ENCODE data around the gene CXXC5. TPM values are rescaled to one million over a fixed set of nuclear protein-coding genes. Genes with fewer than 3 reads are reported as not detected.

Gene CXXC5
- total and polyA plus RNA-seq, 9 of the 15 experiments (the other 6 are each of a cell fraction or from before 2014, with no cell fraction given), result 1.9 to 123 (median 45.8) TPM

GRCh38 chr5:139635606-139636206 lies 12.4 kb upstream of the CXXC5 start (continued):
- TF ChIP-seq DEAF1 (CRISPR knock-in tag; IDR thresholded peaks at IDR 0.05), result peak; percentile 80
- no peak for TF ChIP-seq GMEB1 (CRISPR knock-in tag; IDR thresholded peaks at IDR 0.05)
- peak; percentile 50 for TF ChIP-seq TAF9B (IDR thresholded peaks at IDR 0.05; ENCODE audit: partially characterized antibody)
- TF ChIP-seq FOXJ2 (tag; IDR thresholded peaks at IDR 0.05), result no peak
- no peak for TF ChIP-seq ZZZ3 (IDR thresholded peaks at IDR 0.05)
- TF ChIP-seq NBN (IDR thresholded peaks at IDR 0.05; ENCODE audit: low read depth), result peak; percentile 52; the same call in 1 of the 2 replicates
- TF ChIP-seq DNMT1 (IDR thresholded peaks at IDR 0.05), result no peak
- no peak for TF ChIP-seq RUNX1 (IDR thresholded peaks at IDR 0.05; ENCODE audit: low read depth)
- TF ChIP-seq SMC3 (conservative IDR thresholded peaks at IDR 0.05; ENCODE audit: insufficient read depth, low read depth, low read length), result peak; percentile 73
- TF ChIP-seq SMARCB1 (IDR thresholded peaks at IDR 0.05; ENCODE audit: insufficient read length, low read depth), result no peak
- peak; percentile 58; the same call in 1 of the 2 replicates for TF ChIP-seq MTA3 (IDR thresholded peaks at IDR 0.05; ENCODE audit: borderline replicate concordance)
- no peak for TF ChIP-seq POLR3G (IDR thresholded peaks at IDR 0.05; ENCODE audit: extremely low read depth, insufficient read length, insufficient replicate concordance)
- TF ChIP-seq YY1 (IDR thresholded peaks at IDR 0.05; ENCODE audit: borderline replicate concordance in 1 of 3, control insufficient read depth in 1 of 3, extremely low read depth in 1 of 3, insufficient read depth in 3 of 3, insufficient read length in 1 of 3, insufficient replicate concordance in 2 of 3, low read depth in 1 of 3, low read length in 2 of 3), result peak in 1 of 3 experiments; percentile 30
- TF ChIP-seq RBBP5 (IDR thresholded peaks at IDR 0.05; ENCODE audit: borderline replicate concordance, insufficient read depth, low read length, poor library complexity, severe bottlenecking), result no peak
- TF ChIP-seq VEZF1 (CRISPR knock-in tag; IDR thresholded peaks at IDR 0.05), result peak; percentile 60
- no peak for TF ChIP-seq ZNF778 (CRISPR knock-in tag; IDR thresholded peaks at IDR 0.05)
- TF ChIP-seq MAZ (CRISPR knock-in tag; conservative IDR thresholded peaks at IDR 0.05 in 1 of 2, IDR thresholded peaks at IDR 0.05 in 1 of 2), result peak; percentile 37 to 92; a peak in 2 of 4 replicates
- no peak for TF ChIP-seq ASH1L (IDR thresholded peaks at IDR 0.05; ENCODE audit: borderline replicate concordance, low read depth, partially characterized antibody)
- TF ChIP-seq E2F8 (IDR thresholded peaks at IDR 0.05; ENCODE audit: low read depth, partially characterized antibody), result peak; percentile 40
- no peak for TF ChIP-seq SUPT5H (IDR thresholded peaks at IDR 0.05)

Measured in K562 (cell line).